Sigmoid colon (tissue), 4 donors: Measurements from ENCODE around the gene RPL21.

Experiments
- POLR2AphosphoS5 ChIP-seq, 4 donors: sonication (generic); formaldehyde crosslinking; IDR thresholded peaks; one replicate each; pipeline ENCODE4 v1.6.1; 2017; ENCODE audit warnings: antibody characterized with exemption in 4 of 4
- TF ChIP-seq, protein P1 (sequence below), 4 experiments: fragments of 450-650 bp in 3 of 4; fragments of 200-600 bp in 1 of 4; IDR thresholded peaks; one replicate each; pipeline ENCODE4 v1.5.1; 2016 to 2019; ENCODE audit warnings: antibody characterized with exemption in 4 of 4, mild to moderate bottlenecking in 3 of 4, moderate library complexity in 2 of 4

DNA sequence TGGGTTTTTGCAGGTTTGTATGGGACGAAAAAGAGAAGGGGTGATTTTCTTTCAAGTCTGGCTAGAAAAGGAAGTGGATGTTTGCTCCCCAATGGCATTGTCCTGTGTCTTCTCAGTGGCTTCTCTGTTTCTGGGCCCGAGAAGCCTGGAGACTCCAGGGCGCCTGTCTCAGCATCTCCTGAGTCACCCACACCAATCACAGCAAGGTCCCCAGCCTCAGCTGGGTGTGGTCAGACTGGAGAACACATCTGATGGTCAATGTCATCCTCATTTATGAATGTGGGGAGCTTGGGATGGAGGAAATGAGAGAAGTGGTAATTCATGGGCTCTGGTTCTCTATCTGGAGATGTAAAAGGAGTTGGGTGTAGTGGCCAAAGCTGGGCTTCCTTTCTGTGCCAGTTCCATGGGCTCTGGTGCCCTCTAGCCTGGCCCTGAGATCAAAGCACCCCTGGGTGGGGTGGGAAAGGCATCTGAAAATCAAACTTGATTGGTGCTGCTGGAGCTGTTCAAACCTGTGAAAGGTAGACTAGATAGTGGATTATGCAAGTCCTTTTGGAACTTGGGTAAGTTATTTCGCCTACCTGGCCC lies 32.6 kb downstream of the RPL21 start:
- TF ChIP-seq, protein P1, sequence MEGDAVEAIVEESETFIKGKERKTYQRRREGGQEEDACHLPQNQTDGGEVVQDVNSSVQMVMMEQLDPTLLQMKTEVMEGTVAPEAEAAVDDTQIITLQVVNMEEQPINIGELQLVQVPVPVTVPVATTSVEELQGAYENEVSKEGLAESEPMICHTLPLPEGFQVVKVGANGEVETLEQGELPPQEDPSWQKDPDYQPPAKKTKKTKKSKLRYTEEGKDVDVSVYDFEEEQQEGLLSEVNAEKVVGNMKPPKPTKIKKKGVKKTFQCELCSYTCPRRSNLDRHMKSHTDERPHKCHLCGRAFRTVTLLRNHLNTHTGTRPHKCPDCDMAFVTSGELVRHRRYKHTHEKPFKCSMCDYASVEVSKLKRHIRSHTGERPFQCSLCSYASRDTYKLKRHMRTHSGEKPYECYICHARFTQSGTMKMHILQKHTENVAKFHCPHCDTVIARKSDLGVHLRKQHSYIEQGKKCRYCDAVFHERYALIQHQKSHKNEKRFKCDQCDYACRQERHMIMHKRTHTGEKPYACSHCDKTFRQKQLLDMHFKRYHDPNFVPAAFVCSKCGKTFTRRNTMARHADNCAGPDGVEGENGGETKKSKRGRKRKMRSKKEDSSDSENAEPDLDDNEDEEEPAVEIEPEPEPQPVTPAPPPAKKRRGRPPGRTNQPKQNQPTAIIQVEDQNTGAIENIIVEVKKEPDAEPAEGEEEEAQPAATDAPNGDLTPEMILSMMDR (IDR thresholded peaks at IDR 0.05): no peak
- TF ChIP-seq POLR2AphosphoS5 (IDR thresholded peaks at IDR 0.05): no peak
